Astrocyte (in vitro differentiated cells and primary cell): Measurements from ENCODE around the gene ZNF8. TPM values are rescaled to one million over a fixed set of nuclear protein-coding genes. Genes with fewer than 3 reads are reported as not detected.
A peak's percentile ranks its signal among the peaks of the same experiment; 100 is the strongest.

Source experiments
- DNase-seq: peaks from one replicate; pipeline ENCODE4 v3.0.0-alpha.2; 2010; ENCODE audit warnings: low read depth
- FAIRE-seq: peaks from 2 replicates; lab custom pipeline; 2011; peaks lifted over from hg19 to GRCh38; lab: Jason Lieb, UNC
- H2AFZ ChIP-seq: 2 replicates; pipeline ENCODE4 v1.6.0; 2012; ENCODE audit warnings: low read depth, low read length, inconsistent platforms
- H3K27ac ChIP-seq: 2 replicates; pipeline ENCODE4 v1.5.1; 2011; ENCODE audit warnings: low read depth, low read length, inconsistent platforms
- H3K27me3 ChIP-seq: 2 replicates; pipeline ENCODE4 v1.6.0; 2011; ENCODE audit warnings: low read length, inconsistent platforms; ENCODE audit not compliant: insufficient read depth
- H3K36me3 ChIP-seq: 2 replicates; pipeline ENCODE4 v1.5.1; 2011; ENCODE audit warnings: low read length, inconsistent platforms; ENCODE audit not compliant: insufficient read depth
- H3K4me1 ChIP-seq: 2 replicates; pipeline ENCODE4 v1.5.1; 2011; ENCODE audit warnings: low read length, inconsistent platforms; ENCODE audit not compliant: insufficient read depth
- H3K4me2 ChIP-seq: 2 replicates; pipeline ENCODE4 v1.6.0; 2012; ENCODE audit warnings: low read length, inconsistent platforms
- H3K4me3 ChIP-seq: 2 replicates; pipeline ENCODE4 v1.5.1; 2011; ENCODE audit warnings: low read depth, mild to moderate bottlenecking, low read length, inconsistent platforms; ENCODE audit not compliant: insufficient read depth
- H3K79me2 ChIP-seq: 2 replicates; pipeline ENCODE4 v1.6.0; 2012; ENCODE audit warnings: mild to moderate bottlenecking, low read length, inconsistent platforms; ENCODE audit not compliant: insufficient read depth
- H3K9ac ChIP-seq: 2 replicates; pipeline ENCODE4 v1.6.0; 2012; ENCODE audit warnings: mild to moderate bottlenecking, low read length, inconsistent platforms
- H3K9me3 ChIP-seq: 2 replicates; pipeline ENCODE4 v1.5.1; 2012; ENCODE audit warnings: low read depth, mild to moderate bottlenecking, low read length, inconsistent platforms; ENCODE audit not compliant: insufficient read depth
- H4K20me1 ChIP-seq: 2 replicates; pipeline ENCODE4 v1.6.0; 2012; ENCODE audit warnings: low read length, inconsistent platforms; ENCODE audit not compliant: insufficient read depth
- H3K27ac Mint-ChIP-seq: one replicate; pipeline ENCODE4 v1.8.0; 2021; ENCODE audit warnings: mild to moderate bottlenecking, mixed read lengths; ENCODE audit not compliant: unreplicated experiment
- H3K27me3 Mint-ChIP-seq: one replicate; pipeline ENCODE4 v1.8.0; 2021; ENCODE audit warnings: low read depth, mixed read lengths; ENCODE audit not compliant: unreplicated experiment
- H3K36me3 Mint-ChIP-seq: one replicate; pipeline ENCODE4 v1.8.0; 2021; ENCODE audit warnings: low read depth, mixed read lengths; ENCODE audit not compliant: unreplicated experiment
- H3K4me1 Mint-ChIP-seq: one replicate; pipeline ENCODE4 v1.8.0; 2021; ENCODE audit warnings: low read depth, mixed read lengths; ENCODE audit not compliant: unreplicated experiment
- H3K4me3 Mint-ChIP-seq: one replicate; pipeline ENCODE4 v1.8.0; 2021; ENCODE audit warnings: mild to moderate bottlenecking, moderate library complexity, mixed read lengths; ENCODE audit not compliant: unreplicated experiment
- H3K9me3 Mint-ChIP-seq: one replicate; pipeline ENCODE4 v1.8.0; 2021; ENCODE audit warnings: mild to moderate bottlenecking, mixed read lengths; ENCODE audit not compliant: unreplicated experiment
- CTCF ChIP-seq: IDR thresholded peaks from 2 replicates; pipeline ENCODE4 v1.5.1; 2011; ENCODE audit warnings: low read depth, mild to moderate bottlenecking, inconsistent platforms, low read length, moderate library complexity; ENCODE audit not compliant: insufficient read depth
- EZH2 ChIP-seq: IDR thresholded peaks from 2 replicates; pipeline ENCODE4 v1.6.1; 2012; ENCODE audit warnings: mild to moderate bottlenecking, low read length, inconsistent platforms; ENCODE audit not compliant: insufficient read depth
- total RNA-seq: library from RNA; stranded (reverse); gene quantifications from 2 replicates; pipeline ENCODE4 v1.2.1, GENCODE V29; 2021

Gene ZNF8
- total RNA-seq, 1 donor from 2014 or later = 10.0 TPM

GRCh38 chr19:58338825-58339558, 60.2 kb downstream of the ZNF8 start:
- Mint-ChIP-seq H3K27me3 (no peaks in the 10 kb centered on the region), H3K4me3 (no peak overlapping the region), H3K9me3 (peaks cover 8% of the 10 kb centered on the region), H3K4me1 (no peaks in the 10 kb centered on the region), H3K27ac (no peak overlapping the region), H3K36me3 (peaks cover 50% of the 10 kb centered on the region)
- Histone ChIP-seq H3K9me3 (peaks cover 20% of the 10 kb centered on the region), H3K4me2 (no peak overlapping the region), H3K9ac (no peak overlapping the region), H3K4me3 (no peak overlapping the region), H3K36me3 (no peaks in the 10 kb centered on the region), H2AFZ (no peak overlapping the region), H3K79me2 (no peaks in the 10 kb centered on the region), H4K20me1 (no peaks in the 10 kb centered on the region), H3K27me3 (no peaks in the 10 kb centered on the region), H3K27ac (no peak overlapping the region), H3K4me1 (no peaks in the 10 kb centered on the region)
- DNase-seq (no peak), FAIRE-seq (no peak)
- TF ChIP-seq EZH2 (no peak), CTCF (no peak)

GRCh38 chr19:58345558-58345957, 66.8 kb downstream of the ZNF8 start:
- H3K36me3 Mint-ChIP-seq = peaks cover 17% of the 10 kb centered on the region
- Histone ChIP-seq H3K27me3 (peaks cover 20% of the 10 kb centered on the region), H3K9me3 (peaks cover 3% of the 10 kb centered on the region), H4K20me1 (peaks cover 8% of the 10 kb centered on the region), H3K4me3 (no peak overlapping the region), H3K4me2 (no peak overlapping the region), H2AFZ (no peak overlapping the region), H3K4me1 (peaks cover 7% of the 10 kb centered on the region), H3K79me2 (no peaks in the 10 kb centered on the region), H3K9ac (no peak overlapping the region), H3K36me3 (no peaks in the 10 kb centered on the region), H3K27ac (no peak overlapping the region)
- H3K4me3 Mint-ChIP-seq = peak overlapping the region; percentile 92
- FAIRE-seq (no peak), DNase-seq (no peak)
- TF ChIP-seq EZH2 = no peak
- TF ChIP-seq CTCF = no peak
- H3K27ac Mint-ChIP-seq = no peak overlapping the region
- no peaks in the 10 kb centered on the region for H3K27me3 Mint-ChIP-seq
- H3K4me1 Mint-ChIP-seq = peaks cover 3% of the 10 kb centered on the region
- no peaks in the 10 kb centered on the region for H3K9me3 Mint-ChIP-seq
